ENCODE results near the gene FUT9.

DNA sequence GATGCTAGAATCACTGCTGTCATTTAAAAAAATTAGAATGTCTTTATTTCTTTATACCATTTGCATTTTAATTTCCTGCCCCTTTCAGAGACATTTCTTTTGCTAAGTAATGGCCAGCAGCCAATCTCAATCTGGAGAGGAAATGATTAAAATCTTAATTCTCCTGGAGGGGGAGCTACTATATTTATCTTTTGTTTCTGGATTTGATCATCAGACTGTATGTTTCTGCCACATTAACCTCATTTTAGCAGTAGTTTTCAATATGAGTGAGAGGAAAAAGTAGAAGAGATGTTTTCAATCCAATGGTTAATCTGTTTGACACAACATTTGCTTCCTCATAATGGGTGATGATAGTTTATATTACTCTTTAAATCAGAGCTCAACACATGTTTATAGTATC is 138.0 kb downstream of the FUT9 start:
- no peak for TF ChIP-seq EZH2phosphoT487 (IDR thresholded peaks at IDR 0.05; ENCODE audit: borderline replicate concordance)
- TF ChIP-seq, protein P1, sequence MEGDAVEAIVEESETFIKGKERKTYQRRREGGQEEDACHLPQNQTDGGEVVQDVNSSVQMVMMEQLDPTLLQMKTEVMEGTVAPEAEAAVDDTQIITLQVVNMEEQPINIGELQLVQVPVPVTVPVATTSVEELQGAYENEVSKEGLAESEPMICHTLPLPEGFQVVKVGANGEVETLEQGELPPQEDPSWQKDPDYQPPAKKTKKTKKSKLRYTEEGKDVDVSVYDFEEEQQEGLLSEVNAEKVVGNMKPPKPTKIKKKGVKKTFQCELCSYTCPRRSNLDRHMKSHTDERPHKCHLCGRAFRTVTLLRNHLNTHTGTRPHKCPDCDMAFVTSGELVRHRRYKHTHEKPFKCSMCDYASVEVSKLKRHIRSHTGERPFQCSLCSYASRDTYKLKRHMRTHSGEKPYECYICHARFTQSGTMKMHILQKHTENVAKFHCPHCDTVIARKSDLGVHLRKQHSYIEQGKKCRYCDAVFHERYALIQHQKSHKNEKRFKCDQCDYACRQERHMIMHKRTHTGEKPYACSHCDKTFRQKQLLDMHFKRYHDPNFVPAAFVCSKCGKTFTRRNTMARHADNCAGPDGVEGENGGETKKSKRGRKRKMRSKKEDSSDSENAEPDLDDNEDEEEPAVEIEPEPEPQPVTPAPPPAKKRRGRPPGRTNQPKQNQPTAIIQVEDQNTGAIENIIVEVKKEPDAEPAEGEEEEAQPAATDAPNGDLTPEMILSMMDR (conservative IDR thresholded peaks at IDR 0.05; ENCODE audit: low read length): no peak
